ENCODE results near the gene APOE.

Gene APOE

GRCh38 chr19:44954649-44955504 lies 49.3 kb downstream of the APOE start, which contains the start of gene CLPTM1:
Gene CLPTM1, plus strand, starts transcription at chr19:44955380. Its CDS starts 16 bp downstream, at chr19:44955396.
- peak; percentile 73 for DNase-seq

- DNase-seq, result no peak
Measured at GRCh38 chr19:44955505-44956439, 50.2 kb downstream of the APOE start.

DNA sequence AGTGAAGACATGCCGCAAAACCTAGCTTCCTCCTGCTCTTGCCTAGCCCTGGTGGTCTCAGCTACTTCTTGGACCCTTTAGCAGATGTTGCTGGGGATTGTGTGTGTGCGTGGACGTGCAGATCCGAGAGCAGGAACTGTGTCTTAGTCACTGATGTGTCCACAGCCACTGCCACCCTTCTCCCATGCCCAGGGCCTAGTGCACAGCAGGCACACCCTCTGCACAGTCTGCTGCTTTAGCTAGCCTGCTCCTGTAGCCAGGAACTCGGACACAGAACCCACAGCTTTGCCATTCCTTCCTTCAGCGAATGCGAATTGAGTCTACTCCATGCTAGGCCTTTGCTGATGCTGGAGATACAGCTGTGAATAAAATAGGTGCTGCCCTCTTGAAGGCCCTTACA lies 51.9 kb downstream of the APOE start:
- no peak for DNase-seq

DNA sequence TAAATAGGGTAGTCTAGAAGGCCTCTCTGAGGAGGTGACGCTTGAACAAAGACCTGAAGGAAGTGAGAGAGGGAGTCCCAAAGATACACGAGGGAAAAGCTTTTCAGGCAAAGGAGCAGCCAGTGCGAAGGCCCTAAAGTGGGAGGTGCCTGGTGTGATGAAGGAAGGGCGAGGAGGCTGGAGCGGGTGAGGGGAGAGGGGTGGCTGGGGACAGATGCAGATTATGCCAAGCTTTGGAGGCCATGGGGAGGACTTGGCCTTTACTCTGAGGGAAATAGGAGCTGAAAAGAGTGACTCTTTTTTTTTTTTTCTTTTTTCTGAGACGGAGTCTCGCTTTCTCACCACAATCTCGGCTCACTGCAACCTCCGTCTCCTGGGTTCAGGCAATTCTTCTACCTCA lies 52.5 kb downstream of the APOE start:
- DNase-seq, result no peak

Measured in NCI-H187 treated with DMSO at 0.1 percent for 48 hours (cell line).